ENCODE results near the gene PPP1R17.

- TF ChIP-seq EP300 (IDR thresholded peaks at IDR 0.05) (no peak), CTCF (IDR thresholded peaks at IDR 0.05) (no peak), POLR2A (IDR thresholded peaks at IDR 0.05) (no peak)
These were observed 64.7 kb downstream of the PPP1R17 start for GRCh38 chr7:31751726-31752125.
